T-helper 22 cell (primary cell): ENCODE data around the gene CCDC134.
A peak's percentile ranks its signal among the peaks of the same experiment; 100 is the strongest.
"Not testable (repeated sequence)": the region's sequence is repeated elsewhere in the genome, so short reads cannot be mapped to it uniquely, and the experiment has no call there.

Experiments used
- DNase-seq: peaks from one replicate; pipeline ENCODE4 v3.0.0-alpha.2; 2020; ENCODE audit warnings: low read depth

The CCDC134 gene

GRCh38 chr22:41844513-41844912, 44.0 kb downstream of the CCDC134 start:
- no peak for DNase-seq

GRCh38 chr22:41845380-41846267, 45.1 kb downstream of the CCDC134 start:
- DNase-seq, result no peak

- DNase-seq, result no peak
These were observed 45.9 kb downstream of the CCDC134 start for GRCh38 chr22:41846268-41846987.

- no peak for DNase-seq
These were observed 46.8 kb downstream of the CCDC134 start for GRCh38 chr22:41847300-41847699.

GRCh38 chr22:41848468-41848867, 48.0 kb downstream of the CCDC134 start:
- DNase-seq, result no peak

GRCh38 chr22:41856469-41856868, 56.0 kb downstream of the CCDC134 start:
- DNase-seq, result no peak

- peak; percentile 66 for DNase-seq
These were observed 56.8 kb downstream of the CCDC134 start for GRCh38 chr22:41857155-41857859.

- DNase-seq, result no peak
These were observed 57.4 kb downstream of the CCDC134 start for GRCh38 chr22:41857860-41858199.

- peak; percentile 24 for DNase-seq
These were observed 61.7 kb downstream of the CCDC134 start for GRCh38 chr22:41862160-41862529.

GRCh38 chr22:41862530-41863266, 62.2 kb downstream of the CCDC134 start:
- DNase-seq, result no peak

- DNase-seq, result no peak
These were observed 63.0 kb downstream of the CCDC134 start for GRCh38 chr22:41863472-41863871.

- DNase-seq, result no peak
These were observed 68.1 kb downstream of the CCDC134 start for GRCh38 chr22:41868556-41868955.

- not testable (repeated sequence) for DNase-seq
These were observed 69.6 kb downstream of the CCDC134 start for GRCh38 chr22:41870081-41870480.

- DNase-seq, result no peak
These were observed 70.3 kb downstream of the CCDC134 start for GRCh38 chr22:41870786-41871185.

GRCh38 chr22:41873391-41873790, 72.9 kb downstream of the CCDC134 start:
- DNase-seq, result no peak

GRCh38 chr22:41874090-41874489, 73.6 kb downstream of the CCDC134 start:
- no peak for DNase-seq

- no peak for DNase-seq
These were observed 75.2 kb downstream of the CCDC134 start for GRCh38 chr22:41875531-41876270.
